Upper lobe of left lung (tissue), 6 donors: ENCODE data around the gene AMER1. TPM values are rescaled to one million over a fixed set of nuclear protein-coding genes. Genes with fewer than 3 reads are reported as not detected.

ENCODE experiments used
- ATAC-seq, 2 donors: fragments of 200-7000 bp; cut with Tn5 transposase; one replicate each; pipeline ENCODE4 v1.9.1; 2022; ENCODE audit warnings: mild to moderate bottlenecking in 2 of 2, moderate library complexity in 2 of 2; ENCODE audit not compliant: low FRiP score in 2 of 2
- DNase-seq, 2 donors: peaks; one replicate each; pipeline ENCODE4 v3.0.0-alpha.2; 2019 to 2020
- H3K27ac ChIP-seq, 4 donors: fragments of 200-600 bp; sonication (generic); one replicate each; pipeline ENCODE4 v1.5.1; 2016 to 2019
- H3K27me3 ChIP-seq, 4 donors: fragments of 200-600 bp; sonication (generic); one replicate each; pipeline ENCODE4 v1.5.1; 2017 to 2019
- H3K36me3 ChIP-seq, 4 donors: fragments of 200-600 bp; sonication (generic); one replicate each; pipeline ENCODE4 v1.5.1; 2016 to 2019
- H3K4me1 ChIP-seq, 4 donors: fragments of 200-600 bp; sonication (generic); one replicate each; pipeline ENCODE4 v1.5.1; 2018 to 2019
- H3K4me3 ChIP-seq, 4 donors: fragments of 200-600 bp; sonication (generic); one replicate each; pipeline ENCODE4 v1.5.1; 2017 to 2019; ENCODE audit warnings: mild to moderate bottlenecking in 2 of 4, moderate library complexity in 1 of 4
- H3K9me3 ChIP-seq, 4 donors: fragments of 200-600 bp; sonication (generic); one replicate each; pipeline ENCODE4 v1.5.1; 2018 to 2019
- EP300 ChIP-seq, 4 donors: sonication (generic); formaldehyde crosslinking; IDR thresholded peaks; one replicate each; pipeline ENCODE4 v1.5.1; 2017; ENCODE audit warnings: antibody characterized with exemption in 4 of 4, control low read depth in 2 of 4
- POLR2A ChIP-seq, 4 donors: fragments of 450-650 bp; IDR thresholded peaks; one replicate each; pipeline ENCODE4 v1.5.1; 2016 to 2017; ENCODE audit warnings: antibody characterized with exemption in 4 of 4, mild to moderate bottlenecking in 2 of 4
- POLR2AphosphoS5 ChIP-seq, 2 donors: sonication (generic); formaldehyde crosslinking; IDR thresholded peaks; one replicate each; pipeline ENCODE4 v1.5.1; 2017; ENCODE audit warnings: antibody characterized with exemption in 2 of 2
- WGBS, 2 donors: methylation state at CpG; one replicate each; pipeline ENCODE4 v1.1.5; 2017 to 2018; 5-methylcytosine and 5-hydroxymethylcytosine counted together
- total RNA-seq, 6 donors: library from RNA; depleted of rRNA in 4 of 6; stranded (reverse); fragments of >200 nt in 4 of 6; gene quantifications; one replicate each; pipeline versions ENCODE4 v1.1.0 to v1.2.1, GENCODE V29; 2016 to 2021
- TF ChIP-seq, protein P1 (sequence below), 6 experiments: fragments of 450-650 bp in 4 of 6; fragments of 200-600 bp in 2 of 6; sonication (generic) in 2 of 6; IDR thresholded peaks; one replicate each; pipeline ENCODE4 v1.5.1; 2016 to 2019; ENCODE audit warnings: antibody characterized with exemption in 6 of 6
- donor health status: DM: no; HTN: no; CAD: no; lungs with moderate emphysema.
- donor health status: DM: no; HTN: yes; CAD: no; lungs with severe emphysema.

The AMER1 gene
- total RNA-seq, 6 donors from 2014 or later = 3.3 to 5.5 (median 3.9) TPM

- Histone ChIP-seq H3K27ac (no peak overlapping the region), H3K27me3 (no peaks in the 10 kb centered on the region), H3K4me1 (no peaks in the 10 kb centered on the region), H3K36me3 (peaks cover 0 to 16% (median 4%) of the 10 kb centered on the region in 4 donors), H3K9me3 (no peaks in the 10 kb centered on the region), H3K4me3 (no peak overlapping the region)
- ATAC-seq = no peak
- TF ChIP-seq POLR2AphosphoS5 (IDR thresholded peaks at IDR 0.05) (no peak), EP300 (IDR thresholded peaks at IDR 0.05) (no peak), POLR2A (IDR thresholded peaks at IDR 0.05) (no peak)
- TF ChIP-seq, protein P1, sequence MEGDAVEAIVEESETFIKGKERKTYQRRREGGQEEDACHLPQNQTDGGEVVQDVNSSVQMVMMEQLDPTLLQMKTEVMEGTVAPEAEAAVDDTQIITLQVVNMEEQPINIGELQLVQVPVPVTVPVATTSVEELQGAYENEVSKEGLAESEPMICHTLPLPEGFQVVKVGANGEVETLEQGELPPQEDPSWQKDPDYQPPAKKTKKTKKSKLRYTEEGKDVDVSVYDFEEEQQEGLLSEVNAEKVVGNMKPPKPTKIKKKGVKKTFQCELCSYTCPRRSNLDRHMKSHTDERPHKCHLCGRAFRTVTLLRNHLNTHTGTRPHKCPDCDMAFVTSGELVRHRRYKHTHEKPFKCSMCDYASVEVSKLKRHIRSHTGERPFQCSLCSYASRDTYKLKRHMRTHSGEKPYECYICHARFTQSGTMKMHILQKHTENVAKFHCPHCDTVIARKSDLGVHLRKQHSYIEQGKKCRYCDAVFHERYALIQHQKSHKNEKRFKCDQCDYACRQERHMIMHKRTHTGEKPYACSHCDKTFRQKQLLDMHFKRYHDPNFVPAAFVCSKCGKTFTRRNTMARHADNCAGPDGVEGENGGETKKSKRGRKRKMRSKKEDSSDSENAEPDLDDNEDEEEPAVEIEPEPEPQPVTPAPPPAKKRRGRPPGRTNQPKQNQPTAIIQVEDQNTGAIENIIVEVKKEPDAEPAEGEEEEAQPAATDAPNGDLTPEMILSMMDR (IDR thresholded peaks at IDR 0.05) = no peak
- DNase-seq = no peak
These were observed 17.8 kb downstream of the AMER1 start for GRCh38 chrX:64187762-64188150.

DNA sequence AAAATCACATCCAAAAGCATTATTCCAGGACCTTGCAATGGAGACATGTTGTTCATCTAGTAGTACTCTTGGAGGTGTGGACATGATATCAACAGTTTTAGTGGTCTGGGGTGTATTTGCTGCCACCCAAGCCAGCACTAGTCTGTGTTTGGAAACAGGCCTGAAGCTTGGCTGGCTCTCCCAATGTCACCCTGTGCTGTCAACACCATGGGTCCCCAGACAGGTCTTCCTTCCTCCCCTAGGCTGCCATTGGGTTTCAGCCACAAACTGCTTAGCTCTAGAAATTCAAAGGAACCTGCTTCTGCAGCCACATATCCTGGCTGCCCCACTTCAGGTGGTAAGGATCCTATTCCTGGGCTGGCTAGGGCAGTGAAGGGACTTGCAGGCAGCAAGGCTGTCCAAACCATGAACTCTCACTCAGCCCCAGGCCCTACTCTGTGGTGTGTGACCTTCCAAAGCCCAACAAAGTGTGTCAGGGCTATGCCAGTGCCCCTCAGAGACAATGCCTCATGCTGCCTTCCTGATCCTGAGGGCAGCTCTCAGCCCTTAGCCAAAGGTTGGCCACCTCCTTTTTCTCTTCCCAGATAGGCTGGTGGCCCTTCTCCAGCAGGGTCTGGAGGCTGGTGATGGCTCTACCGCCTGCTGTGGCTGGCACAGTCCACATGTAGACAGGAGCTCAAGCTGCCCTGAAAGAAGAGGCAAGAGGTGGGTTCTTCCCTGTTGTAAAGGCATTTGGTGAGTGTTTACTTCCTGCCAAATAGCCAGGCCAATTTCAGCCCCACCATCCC, 18.3 kb downstream of the AMER1 start:
- Histone ChIP-seq H3K4me1 (no peaks in the 10 kb centered on the region), H3K27ac (no peak overlapping the region), H3K9me3 (no peaks in the 10 kb centered on the region), H3K36me3 (peaks cover 0 to 10% (median 1%) of the 10 kb centered on the region in 4 donors), H3K27me3 (no peaks in the 10 kb centered on the region), H3K4me3 (no peak overlapping the region)
- TF ChIP-seq POLR2A (IDR thresholded peaks at IDR 0.05) (no peak), EP300 (IDR thresholded peaks at IDR 0.05) (no peak), POLR2AphosphoS5 (IDR thresholded peaks at IDR 0.05) (no peak)
- TF ChIP-seq, protein P1 (IDR thresholded peaks at IDR 0.05) = no peak
- DNase-seq (no peak), ATAC-seq (no peak)
- 67% methylated on average over 1 of the region's 1 CpG; no CpG with 5 or more reads in 1 of the 2 donors for WGBS, 2 donors

GRCh38 chrX:64184396-64184795, 21.1 kb downstream of the AMER1 start:
- no peaks in the 10 kb centered on the region for H3K36me3 ChIP-seq
- no peak overlapping the region for H3K27ac ChIP-seq
- no peaks in the 10 kb centered on the region for H3K4me1 ChIP-seq
- 77% methylated on average over 2 of the region's 2 CpGs; no CpG with 5 or more reads in 1 of the 2 donors for WGBS, 2 donors
- no peaks in the 10 kb centered on the region for H3K9me3 ChIP-seq
- H3K27me3 ChIP-seq = no peaks in the 10 kb centered on the region
- H3K4me3 ChIP-seq = no peak overlapping the region
- TF ChIP-seq EP300 (IDR thresholded peaks at IDR 0.05) = no peak
- TF ChIP-seq, protein P1 (IDR thresholded peaks at IDR 0.05) = no peak
- TF ChIP-seq POLR2A (IDR thresholded peaks at IDR 0.05) = no peak
- ATAC-seq = no peak
- no peak for DNase-seq

DNA sequence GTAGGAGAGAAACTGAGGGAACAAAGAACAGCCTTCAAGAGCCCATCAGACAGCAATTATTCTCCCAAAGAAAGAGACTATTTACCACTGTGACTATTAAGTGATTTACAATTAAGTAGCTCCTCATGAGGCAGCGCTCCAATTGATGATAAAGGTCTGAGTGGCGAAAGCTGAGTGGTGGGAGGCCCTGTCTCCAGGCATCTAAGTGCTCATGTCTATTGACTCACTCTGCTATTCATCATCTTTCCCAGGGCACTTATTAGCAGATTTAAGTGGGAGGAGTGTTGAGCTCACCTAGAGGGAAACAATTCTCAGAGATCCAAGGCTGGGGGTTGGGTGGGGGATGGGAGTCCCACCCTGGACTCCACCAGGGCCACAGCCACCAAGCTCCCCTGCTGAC, 23.3 kb downstream of the AMER1 start:
- no peaks in the 10 kb centered on the region for H3K9me3 ChIP-seq
- no peak overlapping the region for H3K4me3 ChIP-seq
- no peak overlapping the region for H3K27ac ChIP-seq
- DNase-seq (no peak), ATAC-seq (no peak)
- WGBS, 2 donors = 83 to 88% methylated on average over 2 of the region's 2 CpGs
- TF ChIP-seq POLR2AphosphoS5 (IDR thresholded peaks at IDR 0.05) = no peak
- TF ChIP-seq, protein P1 (IDR thresholded peaks at IDR 0.05) = no peak
- TF ChIP-seq EP300 (IDR thresholded peaks at IDR 0.05) = no peak
- TF ChIP-seq POLR2A (IDR thresholded peaks at IDR 0.05) = no peak
- no peaks in the 10 kb centered on the region for H3K4me1 ChIP-seq
- no peaks in the 10 kb centered on the region for H3K36me3 ChIP-seq
- H3K27me3 ChIP-seq = no peaks in the 10 kb centered on the region

- H3K4me3 ChIP-seq = no peak overlapping the region
- DNase-seq (no peak), ATAC-seq (no peak)
- H3K36me3 ChIP-seq = no peaks in the 10 kb centered on the region
- TF ChIP-seq EP300 (IDR thresholded peaks at IDR 0.05) (no peak), POLR2AphosphoS5 (IDR thresholded peaks at IDR 0.05) (no peak), POLR2A (IDR thresholded peaks at IDR 0.05) (no peak)
- TF ChIP-seq, protein P1 (IDR thresholded peaks at IDR 0.05) = no peak
- H3K27me3 ChIP-seq = no peaks in the 10 kb centered on the region
- H3K9me3 ChIP-seq = no peaks in the 10 kb centered on the region
- no peaks in the 10 kb centered on the region for H3K4me1 ChIP-seq
- no peak overlapping the region for H3K27ac ChIP-seq
These were observed 28.6 kb downstream of the AMER1 start for GRCh38 chrX:64176876-64177275.
